Psoas muscle (tissue), 8 donors: ENCODE results near the gene PEX14. TPM values are rescaled to one million over a fixed set of nuclear protein-coding genes. Genes with fewer than 3 reads are reported as not detected.

Experiments used
- ATAC-seq, 4 donors: fragments of 200-7000 bp; cut with Tn5 transposase; one replicate each; pipeline ENCODE4 v1.9.1; 2020; ENCODE audit warnings: moderate library complexity in 3 of 4, mild to moderate bottlenecking in 2 of 4
- DNase-seq, 2 donors: peaks; one replicate each; pipeline ENCODE4 v3.0.0-alpha.2; 2020
- H3K27ac ChIP-seq: fragments of 200-600 bp; one replicate; pipeline ENCODE4 v1.8.0; 2022
- H3K27me3 ChIP-seq, 3 donors: fragments of 200-600 bp in 1 of 3; one replicate each; pipeline versions ENCODE4 v1.6.1 to v1.8.0; 2013 to 2022; ENCODE audit warnings: low read length in 2 of 3, mild to moderate bottlenecking in 2 of 3, moderate library complexity in 1 of 3; ENCODE audit not compliant: insufficient read depth in 3 of 3
- H3K36me3 ChIP-seq, 2 donors: fragments of 200-600 bp in 1 of 2; one replicate each; pipeline versions ENCODE4 v1.6.1 to v1.8.0; 2013 to 2022; ENCODE audit warnings: low read depth in 1 of 2, mild to moderate bottlenecking in 1 of 2, moderate library complexity in 1 of 2; ENCODE audit not compliant: insufficient read depth in 1 of 2
- H3K4me1 ChIP-seq: fragments of 200-600 bp; one replicate; pipeline ENCODE4 v1.8.0; 2022
- H3K4me3 ChIP-seq: fragments of 200-600 bp; one replicate; pipeline ENCODE4 v1.8.0; 2022; ENCODE audit warnings: mild to moderate bottlenecking
- H3K9me3 ChIP-seq: fragments of 200-600 bp; one replicate; pipeline ENCODE4 v1.8.0; 2022
- WGBS, 3 donors: extraction: QIAGEN DNeasy Blood & Tissue Kit; methylation state at CpG; one replicate each; pipeline versions ENCODE4 v1.1.6 to v1.1.7; 2013; 5-methylcytosine and 5-hydroxymethylcytosine counted together
- intact Hi-C, 2 donors: fragments of 100-400 bp; cut with DNase I; formaldehyde crosslinking; loops; one replicate each; pipeline versions ENCODE4 v1.11.0 to v1.14.2; 2022
- polyA plus RNA-seq, 3 donors: library from polyadenylated mRNA; stranded (reverse); fragments of 200-250 nt; gene quantifications; one replicate each; pipeline ENCODE4 v1.2.3, GENCODE V29; 2013
- total RNA-seq, 4 donors: library from RNA; stranded (reverse); fragmentation: NEBNext Ultra II Directional in 2 of 4; extraction: Animal tissue kit (Norgen Biotek cat#: 25700) in 2 of 4; gene quantifications; one replicate each; pipeline versions ENCODE4 v1.2.1 to v1.2.4, GENCODE V29; 2021 to 2023
- TF ChIP-seq, protein P1 (sequence below): fragments of 200-600 bp; IDR thresholded peaks from one replicate; pipeline ENCODE4 v1.8.0; 2022; ENCODE audit warnings: antibody characterized with exemption
- donor health status: healthy with polysubstance abuse.
- donor health status: DM: no; HTN: no; CAD: no; lungs with moderate emphysema.
- donor health status: Bipolar disorder and iron deficiency.
- donor health status: healthy.
- donor health status: DM: yes; HTN: yes; CAD: no.
- donor health status: DM: no; HTN: no; CAD: no.
- donor health status: DM: no; HTN: no; CAD: no.
- donor health status: DM: yes; HTN: yes; CAD: no.

PEX14 gene
- total and polyA plus RNA-seq, 7 donors: 13.7 to 23.5 (median 20.7) TPM

DNA sequence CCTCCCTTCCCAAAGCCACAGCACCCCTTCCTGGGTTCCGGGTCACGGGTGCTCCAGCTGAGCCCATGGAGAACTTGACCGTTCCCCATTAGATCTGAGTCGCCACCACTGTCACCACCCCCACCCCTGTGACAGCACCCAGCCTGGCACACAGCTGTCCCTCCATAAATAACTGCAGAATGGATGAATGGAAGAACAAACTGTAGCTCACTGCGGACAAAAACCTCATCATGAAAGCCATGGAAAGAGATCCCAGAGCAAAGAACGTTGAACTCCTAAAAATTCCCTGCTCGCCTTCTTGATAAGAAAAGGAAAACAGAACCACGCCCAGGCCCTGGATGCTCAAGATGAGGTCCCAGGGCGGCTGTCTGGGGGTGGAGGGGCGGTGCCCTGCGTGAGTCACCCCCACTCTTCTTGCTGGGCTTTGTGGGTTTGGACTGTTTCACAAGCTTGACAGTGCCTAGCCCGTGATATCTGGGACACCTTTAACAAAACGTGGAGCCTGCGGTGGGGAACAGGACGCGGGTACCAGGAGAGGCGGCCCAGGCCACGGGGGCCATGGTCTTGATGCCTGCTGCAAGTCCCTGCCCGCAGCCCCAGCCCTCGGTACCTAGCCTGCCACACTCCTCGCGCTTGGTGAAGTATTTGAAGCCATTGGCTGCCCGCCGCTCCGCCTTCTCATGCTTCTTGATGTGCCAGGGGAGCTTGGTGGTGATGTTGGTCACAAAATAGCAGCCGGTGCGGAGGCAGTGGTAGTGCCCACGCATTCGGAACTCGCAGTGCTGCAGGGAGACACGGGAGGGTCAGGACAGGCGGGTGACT lies 169.8 kb downstream of the PEX14 start:
- Histone ChIP-seq H3K27me3 (no peaks in the 10 kb centered on the region), H3K9me3 (no peaks in the 10 kb centered on the region), H3K4me3 (no peak overlapping the region), H3K27ac (no peak overlapping the region), H3K4me1 (peaks cover 5% of the 10 kb centered on the region), H3K36me3 (peaks cover 3 to 88% of the 10 kb centered on the region in 2 donors)
- DNase-seq (no peak), ATAC-seq (peak in 2 of 4 donors; percentile 14 to 19)
- 86 to 93% (median 88%) methylated on average over 32 of the region's 32 CpGs for WGBS, 3 donors
- TF ChIP-seq, protein P1, sequence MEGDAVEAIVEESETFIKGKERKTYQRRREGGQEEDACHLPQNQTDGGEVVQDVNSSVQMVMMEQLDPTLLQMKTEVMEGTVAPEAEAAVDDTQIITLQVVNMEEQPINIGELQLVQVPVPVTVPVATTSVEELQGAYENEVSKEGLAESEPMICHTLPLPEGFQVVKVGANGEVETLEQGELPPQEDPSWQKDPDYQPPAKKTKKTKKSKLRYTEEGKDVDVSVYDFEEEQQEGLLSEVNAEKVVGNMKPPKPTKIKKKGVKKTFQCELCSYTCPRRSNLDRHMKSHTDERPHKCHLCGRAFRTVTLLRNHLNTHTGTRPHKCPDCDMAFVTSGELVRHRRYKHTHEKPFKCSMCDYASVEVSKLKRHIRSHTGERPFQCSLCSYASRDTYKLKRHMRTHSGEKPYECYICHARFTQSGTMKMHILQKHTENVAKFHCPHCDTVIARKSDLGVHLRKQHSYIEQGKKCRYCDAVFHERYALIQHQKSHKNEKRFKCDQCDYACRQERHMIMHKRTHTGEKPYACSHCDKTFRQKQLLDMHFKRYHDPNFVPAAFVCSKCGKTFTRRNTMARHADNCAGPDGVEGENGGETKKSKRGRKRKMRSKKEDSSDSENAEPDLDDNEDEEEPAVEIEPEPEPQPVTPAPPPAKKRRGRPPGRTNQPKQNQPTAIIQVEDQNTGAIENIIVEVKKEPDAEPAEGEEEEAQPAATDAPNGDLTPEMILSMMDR: no peak
- intact Hi-C loops: no loop called here

DNA sequence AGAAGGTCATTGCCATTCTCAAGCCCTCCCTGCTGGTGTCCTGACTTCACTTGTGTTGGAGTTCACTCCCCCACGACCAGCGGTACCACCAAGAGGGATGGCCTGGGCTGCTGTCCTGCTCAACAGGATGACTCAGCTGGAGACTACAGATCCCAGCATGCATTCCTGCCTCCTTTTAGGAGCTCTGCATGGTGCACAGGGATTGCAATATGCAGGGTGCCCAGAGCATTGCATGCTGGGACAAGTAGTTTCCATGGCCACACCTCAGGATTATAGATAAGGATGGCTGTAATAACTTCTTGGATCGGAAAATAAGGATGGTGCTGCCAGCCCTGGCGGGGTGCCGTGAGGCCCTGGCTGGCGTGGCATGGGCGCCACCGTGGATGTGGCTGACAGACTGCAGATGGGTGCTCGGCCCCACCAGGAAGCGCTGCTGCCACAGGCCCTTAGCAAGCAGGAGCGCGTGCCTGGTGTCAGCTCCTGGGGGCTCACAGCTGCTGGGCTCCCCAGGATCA lies 171.7 kb downstream of the PEX14 start:
- H3K9me3 ChIP-seq: no peaks in the 10 kb centered on the region
- peak; percentile 26 to 74 (median 52) for ATAC-seq
- no peaks in the 10 kb centered on the region for H3K4me1 ChIP-seq
- no peaks in the 10 kb centered on the region for H3K27me3 ChIP-seq
- no peak overlapping the region for H3K27ac ChIP-seq
- no peak for DNase-seq
- WGBS, 3 donors: 56 to 82% (median 59%) methylated on average over 12 of the region's 12 CpGs
- intact Hi-C loops: no loop called here
- no peak overlapping the region for H3K4me3 ChIP-seq
- H3K36me3 ChIP-seq: peaks cover 3 to 85% of the 10 kb centered on the region in 2 donors
- TF ChIP-seq, protein P1: no peak

DNA sequence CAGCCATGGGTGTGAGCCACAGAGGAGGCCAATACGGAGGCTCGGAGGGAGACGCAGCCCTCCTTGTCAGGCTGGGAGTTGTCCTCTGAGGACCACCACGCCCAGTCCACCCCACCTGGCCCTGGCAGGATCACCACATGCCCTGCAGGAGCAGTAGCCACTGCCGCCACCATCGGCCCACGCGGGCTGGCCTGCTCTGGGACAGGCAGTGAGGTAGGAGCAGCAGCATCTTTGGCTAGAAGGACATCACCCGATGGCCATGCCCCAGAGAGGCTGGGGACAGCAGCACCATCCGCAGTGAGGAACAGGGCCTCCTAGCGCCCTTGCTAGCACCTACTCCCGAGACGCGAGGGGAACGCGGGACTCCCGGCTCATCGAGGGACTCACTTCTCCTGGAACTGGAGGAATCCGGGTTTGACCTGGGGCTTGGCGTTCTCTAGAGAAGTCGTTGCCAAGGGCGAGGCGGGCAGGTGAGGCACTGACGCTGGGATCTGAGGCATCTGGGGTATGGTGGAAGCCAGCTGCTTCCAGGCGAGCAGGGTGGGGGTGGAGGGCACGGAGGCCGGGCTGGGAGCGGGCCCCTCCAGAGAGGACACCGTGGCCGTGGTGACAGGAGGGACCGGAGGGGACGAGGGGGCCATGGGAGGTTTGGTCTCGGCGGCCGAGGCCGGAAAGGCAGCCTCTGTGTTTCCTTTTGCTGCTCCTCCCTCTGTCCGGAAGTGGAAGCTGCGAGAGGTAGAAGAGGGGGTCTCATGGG lies 172.8 kb downstream of the PEX14 start:
- Histone ChIP-seq H3K9me3 (no peaks in the 10 kb centered on the region), H3K36me3 (peaks cover under 1 to 86% of the 10 kb centered on the region in 2 donors), H3K27ac (no peak overlapping the region), H3K4me1 (no peaks in the 10 kb centered on the region), H3K27me3 (no peaks in the 10 kb centered on the region), H3K4me3 (no peak overlapping the region)
- WGBS, 3 donors: 91 to 92% (median 91%) methylated on average over 32 to 38 of the region's 38 CpGs
- intact Hi-C loops: no loop called here
- ATAC-seq (no peak), DNase-seq (no peak)
- TF ChIP-seq, protein P1: no peak

DNA sequence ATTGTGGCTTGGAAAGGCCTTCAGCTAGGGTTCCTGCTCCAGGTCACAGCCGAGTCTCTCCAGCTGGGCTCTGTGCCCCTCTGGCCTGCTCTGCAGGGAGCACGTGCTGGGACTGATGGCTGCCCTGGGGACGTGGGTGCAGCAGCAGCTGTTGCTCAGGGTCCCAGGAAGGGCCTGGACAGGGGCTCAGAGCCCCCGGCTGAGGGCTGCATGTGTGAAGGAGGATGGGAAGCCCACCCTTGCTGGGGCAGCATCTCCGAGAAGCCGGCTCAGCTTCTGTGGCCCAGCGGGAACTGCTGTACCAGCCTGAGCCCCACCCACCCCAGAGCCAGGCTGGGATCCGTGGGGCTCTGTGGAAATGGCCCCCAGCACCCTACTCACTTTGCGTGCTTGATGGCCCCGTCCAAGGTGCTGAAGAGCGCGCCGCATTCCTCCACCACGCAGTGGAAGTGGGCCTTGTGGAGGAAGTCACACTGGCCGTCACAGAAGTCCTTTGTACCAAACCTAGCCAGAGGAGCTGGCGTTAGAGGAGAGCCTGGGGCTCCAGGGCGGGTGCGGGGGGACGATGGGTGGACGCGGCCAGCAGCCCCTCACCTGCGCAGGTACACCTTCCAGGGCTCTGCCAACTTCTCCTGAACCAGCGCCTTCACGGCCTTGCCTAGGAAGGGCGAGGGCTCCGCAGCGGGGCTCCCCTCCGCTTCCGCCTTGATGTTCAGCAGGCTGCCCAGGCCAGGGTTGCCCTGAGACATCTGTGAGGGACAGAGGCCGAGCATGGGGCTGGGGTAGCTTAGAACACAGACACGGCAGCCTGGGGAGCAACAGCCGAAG lies 174.2 kb downstream of the PEX14 start:
- no peak overlapping the region for H3K27ac ChIP-seq
- H3K27me3 ChIP-seq: no peaks in the 10 kb centered on the region
- no peak overlapping the region for H3K4me3 ChIP-seq
- WGBS, 3 donors: 75 to 87% (median 82%) methylated on average over 31 to 32 of the region's 32 CpGs
- TF ChIP-seq, protein P1: no peak
- DNase-seq (no peak), ATAC-seq (no peak)
- peaks cover 0 to 86% of the 10 kb centered on the region in 2 donors for H3K36me3 ChIP-seq
- intact Hi-C loops: no loop called here
- no peaks in the 10 kb centered on the region for H3K9me3 ChIP-seq
- no peaks in the 10 kb centered on the region for H3K4me1 ChIP-seq
